KOPT-K1 (cell line): ENCODE results near the gene MMS22L.
"Not testable (repeated sequence)": the region's sequence is repeated elsewhere in the genome, so short reads cannot be mapped to it uniquely, and the experiment has no call there.

Experiments
- H3K27ac ChIP-seq: fragments of 200-600 bp; sonication (generic); 2 replicates; pipeline ENCODE4 v1.5.1; 2016; ENCODE audit warnings: antibody characterized with exemption, mild to moderate bottlenecking, low read depth, low read length; ENCODE audit not compliant: poor library complexity, severe bottlenecking
- H3K36me3 ChIP-seq: fragments of 200-600 bp; sonication (generic); 2 replicates; pipeline ENCODE4 v1.5.1; 2017; ENCODE audit warnings: antibody characterized with exemption, mild to moderate bottlenecking, low read length, moderate library complexity; ENCODE audit not compliant: insufficient read depth
- H3K9me3 ChIP-seq: fragments of 200-600 bp; sonication (generic); 2 replicates; pipeline ENCODE4 v1.5.1; 2017; ENCODE audit warnings: antibody characterized with exemption, low read length, mild to moderate bottlenecking; ENCODE audit not compliant: insufficient read depth, poor library complexity, severe bottlenecking

MMS22L gene

DNA sequence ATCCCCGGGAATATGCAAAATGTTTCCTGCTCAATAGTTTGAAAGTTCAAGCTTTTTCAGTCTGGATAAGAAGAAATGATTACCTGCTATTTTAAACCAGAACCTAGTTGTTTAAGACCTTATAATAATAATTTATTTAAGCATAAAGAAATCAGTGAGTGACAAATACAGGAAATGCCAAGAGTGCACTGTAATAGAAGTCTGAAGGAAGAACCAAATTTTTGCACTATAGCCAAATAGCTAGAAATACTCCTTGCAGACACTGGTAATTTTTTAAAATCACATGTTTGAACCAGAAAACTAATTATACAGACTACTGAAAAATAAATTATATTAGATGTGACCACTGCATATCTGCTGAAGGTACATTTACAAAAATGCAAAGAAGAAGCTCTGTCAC, 93.2 kb downstream of the MMS22L start:
- Histone ChIP-seq H3K36me3 (peaks cover 40% of the 10 kb centered on the region), H3K27ac (no peak overlapping the region), H3K9me3 (no peaks in the 10 kb centered on the region)

DNA sequence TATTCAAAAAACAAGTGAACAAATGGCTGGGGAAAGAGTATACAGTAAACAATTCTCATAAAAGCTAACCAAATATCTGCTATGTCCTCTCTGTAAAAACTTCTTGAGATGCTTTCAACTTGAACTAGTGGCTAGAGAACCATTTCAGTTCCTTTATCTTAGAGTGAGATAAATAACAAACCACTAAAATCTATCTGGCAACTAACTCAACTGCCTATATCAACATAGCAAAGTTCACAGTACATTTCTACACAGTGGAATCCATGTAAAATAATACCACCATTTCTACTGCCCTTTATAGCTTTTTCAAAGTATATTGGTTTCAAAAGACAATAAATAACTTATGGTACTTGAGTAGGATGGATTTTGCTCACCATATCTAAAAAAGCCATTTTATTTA, 95.1 kb downstream of the MMS22L start:
- Histone ChIP-seq H3K36me3 (peaks cover 42% of the 10 kb centered on the region), H3K9me3 (no peaks in the 10 kb centered on the region), H3K27ac (no peak overlapping the region)

DNA sequence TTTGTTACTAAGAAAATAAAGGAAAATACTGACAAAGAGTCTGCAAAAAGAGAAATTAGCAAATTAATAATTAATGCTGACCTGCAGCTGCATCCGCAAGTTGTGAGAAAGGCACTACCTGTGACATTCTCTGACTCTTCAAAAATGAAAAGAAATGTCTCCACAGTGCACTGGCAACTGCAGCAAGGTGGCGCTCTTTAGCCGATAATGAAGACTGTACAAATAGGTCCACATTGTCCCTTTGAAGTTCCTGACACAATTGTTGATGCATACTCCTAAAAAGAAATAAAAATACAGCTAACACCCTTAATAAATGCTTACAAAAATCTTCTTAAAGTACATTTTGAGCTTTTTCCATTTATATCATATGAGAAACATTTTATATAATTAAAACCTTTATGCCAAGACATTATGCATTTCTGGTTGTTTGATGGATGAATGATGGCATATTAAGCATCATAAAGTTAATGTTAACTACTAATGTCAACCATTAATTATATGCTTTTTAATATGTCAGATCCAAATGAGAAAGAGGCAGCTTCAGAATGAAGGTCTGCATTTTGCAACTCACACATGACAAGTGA, 96.5 kb downstream of the MMS22L start:
- no peak overlapping the region for H3K27ac ChIP-seq
- peaks cover 44% of the 10 kb centered on the region for H3K36me3 ChIP-seq
- H3K9me3 ChIP-seq: no peaks in the 10 kb centered on the region

DNA sequence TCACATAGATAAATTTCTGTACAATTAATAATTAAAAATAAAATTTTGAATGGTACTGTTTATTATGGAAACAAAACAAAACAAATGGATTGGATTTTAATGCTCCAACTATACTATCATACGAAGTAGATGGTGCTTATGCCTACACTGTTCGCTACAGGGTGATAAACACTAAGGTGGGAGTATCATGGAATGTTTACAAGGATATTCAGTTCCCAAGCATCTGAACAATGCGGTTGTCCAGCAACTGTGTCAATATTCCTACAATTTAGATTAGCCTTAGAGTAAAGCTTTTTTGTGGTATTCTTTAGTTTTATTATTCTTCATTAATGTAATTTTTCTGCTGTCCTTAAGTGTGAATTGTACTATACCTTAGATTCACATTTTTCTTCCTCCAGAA, 105.1 kb downstream of the MMS22L start:
- H3K36me3 ChIP-seq: peaks cover 97% of the 10 kb centered on the region
- H3K27ac ChIP-seq: no peak overlapping the region
- H3K9me3 ChIP-seq: no peaks in the 10 kb centered on the region

DNA sequence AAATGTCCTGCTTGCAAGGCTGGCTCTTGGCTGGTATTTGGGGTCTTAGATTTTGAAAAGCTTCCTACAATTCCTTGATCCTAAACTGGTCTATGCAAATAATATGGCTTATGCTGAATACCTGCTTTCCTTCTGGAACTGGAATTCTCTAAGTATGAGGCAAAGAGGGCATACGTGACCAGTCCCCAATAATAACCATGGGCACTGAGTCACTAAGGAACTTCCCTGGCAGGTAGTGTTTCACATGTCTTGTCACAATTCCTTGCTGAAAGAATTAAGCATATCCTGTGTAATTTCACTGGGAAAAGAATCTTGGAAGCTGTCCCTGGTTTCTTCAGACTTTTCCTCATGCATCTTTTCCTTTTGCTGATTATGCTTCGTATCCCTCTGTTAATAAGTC, 106.5 kb downstream of the MMS22L start:
- peaks cover 96% of the 10 kb centered on the region for H3K36me3 ChIP-seq
- no peak overlapping the region for H3K27ac ChIP-seq
- H3K9me3 ChIP-seq: no peaks in the 10 kb centered on the region

DNA sequence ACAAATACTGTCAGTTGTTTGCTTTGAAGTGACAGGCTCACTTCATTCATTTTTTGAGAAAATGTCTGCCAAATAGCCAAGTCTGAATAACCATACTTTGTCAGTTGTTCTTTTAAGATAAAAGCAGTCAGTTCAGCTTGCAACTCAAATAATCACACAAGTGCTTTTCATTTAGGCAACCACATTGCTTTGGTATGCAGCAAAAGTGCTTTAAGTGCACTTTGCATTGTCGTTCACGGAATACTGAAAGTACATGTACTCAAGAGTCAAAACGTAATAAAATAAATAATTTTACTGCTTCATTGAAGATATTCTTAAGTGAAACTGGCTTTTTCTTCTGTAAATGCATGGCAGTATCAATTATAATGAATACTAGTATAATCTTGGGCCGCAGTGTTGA, 107.2 kb downstream of the MMS22L start:
- H3K9me3 ChIP-seq: no peaks in the 10 kb centered on the region
- peaks cover 96% of the 10 kb centered on the region for H3K36me3 ChIP-seq
- H3K27ac ChIP-seq: no peak overlapping the region

DNA sequence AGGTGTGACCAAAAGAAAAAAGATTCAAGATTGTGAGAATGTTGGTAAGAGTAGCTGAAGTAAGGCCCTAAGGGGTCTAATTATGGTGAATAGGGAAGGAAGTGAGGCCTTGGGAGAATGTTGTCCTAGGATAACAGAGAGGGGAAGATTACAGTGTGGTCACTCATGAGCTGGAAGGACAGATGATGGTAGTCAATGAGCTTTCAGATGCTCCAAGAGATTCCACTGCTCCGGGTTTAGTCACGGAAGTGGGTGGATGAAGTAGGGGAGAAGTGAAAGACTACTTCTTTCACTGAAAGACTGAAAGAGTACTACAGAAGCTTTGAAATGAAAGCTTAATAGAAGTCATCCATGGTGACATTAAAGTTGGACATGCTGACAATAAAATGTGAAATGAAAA, 108.5 kb downstream of the MMS22L start:
- H3K9me3 ChIP-seq: no peaks in the 10 kb centered on the region
- H3K27ac ChIP-seq: no peak overlapping the region
- H3K36me3 ChIP-seq: peaks cover 95% of the 10 kb centered on the region

DNA sequence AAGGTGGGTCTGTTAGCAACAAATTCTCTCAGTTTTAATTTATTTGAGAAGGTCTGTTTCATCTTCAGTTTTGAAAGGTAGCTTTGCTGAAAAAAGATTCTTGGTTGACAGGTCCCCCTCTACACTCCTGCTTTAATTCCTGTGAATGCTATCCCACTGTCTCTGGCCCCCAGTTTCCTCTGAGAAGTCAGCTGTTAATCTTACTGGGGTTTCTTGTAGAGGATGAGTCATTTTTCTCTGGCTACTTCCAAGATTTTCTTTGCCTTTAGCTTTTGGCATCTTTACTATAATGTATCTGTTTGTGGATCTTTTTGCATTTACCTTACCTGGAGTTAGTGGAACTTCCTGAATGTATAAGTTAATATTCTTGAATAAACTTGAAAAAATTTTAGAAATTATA, 122.7 kb downstream of the MMS22L start:
- H3K9me3 ChIP-seq: peaks cover 27% of the 10 kb centered on the region
- H3K27ac ChIP-seq: no peak overlapping the region
- peaks cover 88% of the 10 kb centered on the region for H3K36me3 ChIP-seq

DNA sequence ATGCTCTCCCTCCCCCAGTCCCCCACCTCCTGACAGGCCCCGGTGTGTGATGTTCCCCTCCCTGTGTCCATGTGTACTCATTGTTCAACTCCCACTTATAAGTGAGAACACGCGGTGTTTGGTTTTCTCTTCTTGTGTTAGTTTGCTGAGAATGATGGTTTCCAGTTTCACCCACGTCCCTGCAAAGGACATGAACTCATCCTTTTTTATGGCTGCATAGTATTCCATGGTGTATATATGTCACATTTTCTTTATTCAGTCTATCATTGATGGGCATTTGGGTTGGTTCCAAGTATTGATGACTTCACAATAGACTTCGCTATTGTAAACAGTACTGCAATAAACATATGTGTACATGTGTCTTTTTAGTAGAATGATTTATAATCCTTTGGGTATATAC, 127.6 kb downstream of the MMS22L start:
- Histone ChIP-seq H3K36me3 (peaks cover 77% of the 10 kb centered on the region), H3K9me3 (peaks cover 15% of the 10 kb centered on the region)
- not testable (repeated sequence) for H3K27ac ChIP-seq

DNA sequence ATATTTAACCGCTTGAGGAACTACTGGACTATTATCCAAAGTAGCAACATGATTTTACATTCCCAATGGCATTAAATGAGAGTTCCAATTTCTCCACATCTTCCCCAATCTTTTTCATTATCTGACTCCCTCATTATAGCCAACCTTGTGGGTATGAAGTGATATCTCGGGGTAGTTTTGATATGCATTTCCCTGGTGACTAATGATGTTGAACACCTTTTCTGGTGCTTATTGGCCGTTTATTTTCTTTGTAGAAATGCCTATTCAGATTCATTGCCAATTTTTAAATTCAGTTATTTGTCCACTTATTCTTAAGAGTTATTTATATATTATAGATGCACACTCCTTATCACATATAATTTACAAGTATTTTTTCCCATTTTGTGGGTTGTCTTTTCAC, 129.0 kb downstream of the MMS22L start:
- Histone ChIP-seq H3K36me3 (peaks cover 77% of the 10 kb centered on the region), H3K9me3 (peaks cover 4% of the 10 kb centered on the region), H3K27ac (no peak overlapping the region)

DNA sequence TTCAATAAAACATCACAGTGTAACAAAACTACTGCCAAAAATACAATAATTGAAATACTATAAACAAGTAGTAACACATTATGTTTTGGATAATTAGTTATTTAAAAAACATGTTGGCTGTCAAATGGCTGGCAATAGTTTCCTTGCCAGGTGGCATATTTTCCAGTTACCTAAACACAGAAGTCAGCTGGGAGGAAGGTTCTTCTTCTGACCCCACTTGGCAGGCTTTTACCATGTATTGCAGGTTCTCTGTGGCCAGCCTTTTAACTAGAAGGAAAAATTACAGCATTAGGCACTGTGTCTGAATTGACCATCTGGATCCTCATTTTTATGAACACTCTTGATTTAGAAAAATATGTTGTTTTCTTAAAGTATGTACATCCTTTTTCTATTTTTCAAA, 131.4 kb downstream of the MMS22L start:
- Histone ChIP-seq H3K27ac (no peak overlapping the region), H3K9me3 (peaks cover 2% of the 10 kb centered on the region), H3K36me3 (peaks cover 75% of the 10 kb centered on the region)

DNA sequence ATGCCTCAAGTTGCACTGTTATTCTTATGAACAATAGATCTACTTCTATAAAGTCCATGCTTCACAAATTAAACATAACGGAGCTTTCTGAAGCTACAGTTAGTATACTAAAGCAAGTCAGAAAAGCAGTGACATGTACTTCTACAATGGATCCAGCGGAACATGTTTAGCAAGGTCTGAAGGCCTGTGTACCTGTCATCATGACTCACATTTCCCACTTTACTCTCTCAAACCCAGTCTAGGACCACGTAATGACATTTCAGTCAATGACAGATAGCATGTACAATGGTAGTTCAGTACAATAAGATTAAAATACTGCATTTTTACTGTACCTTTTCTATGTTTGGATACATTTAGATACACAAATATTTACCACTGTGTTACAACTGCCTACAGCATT, 132.1 kb downstream of the MMS22L start:
- peaks cover 72% of the 10 kb centered on the region for H3K36me3 ChIP-seq
- H3K27ac ChIP-seq: no peak overlapping the region
- H3K9me3 ChIP-seq: no peaks in the 10 kb centered on the region

DNA sequence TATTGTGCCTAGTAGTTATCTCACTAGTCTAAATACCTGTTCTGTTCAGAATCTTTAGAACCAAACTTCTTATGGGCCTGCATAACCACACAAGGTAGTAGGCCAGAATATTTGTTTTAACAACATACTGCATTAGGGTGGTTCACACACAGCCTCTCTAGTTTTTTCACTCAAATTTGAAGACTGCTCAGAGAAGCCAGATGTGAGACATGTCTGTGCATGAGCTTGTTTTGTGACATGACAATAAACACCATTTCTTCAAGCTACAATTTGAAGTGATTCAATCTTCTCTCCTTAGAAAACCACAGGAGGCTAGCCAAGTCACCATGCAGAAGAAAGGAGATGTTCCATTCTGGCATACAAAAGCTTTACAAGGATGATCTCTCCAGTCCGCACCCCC, 135.6 kb downstream of the MMS22L start:
- Histone ChIP-seq H3K27ac (no peak overlapping the region), H3K9me3 (no peaks in the 10 kb centered on the region), H3K36me3 (peaks cover 77% of the 10 kb centered on the region)

DNA sequence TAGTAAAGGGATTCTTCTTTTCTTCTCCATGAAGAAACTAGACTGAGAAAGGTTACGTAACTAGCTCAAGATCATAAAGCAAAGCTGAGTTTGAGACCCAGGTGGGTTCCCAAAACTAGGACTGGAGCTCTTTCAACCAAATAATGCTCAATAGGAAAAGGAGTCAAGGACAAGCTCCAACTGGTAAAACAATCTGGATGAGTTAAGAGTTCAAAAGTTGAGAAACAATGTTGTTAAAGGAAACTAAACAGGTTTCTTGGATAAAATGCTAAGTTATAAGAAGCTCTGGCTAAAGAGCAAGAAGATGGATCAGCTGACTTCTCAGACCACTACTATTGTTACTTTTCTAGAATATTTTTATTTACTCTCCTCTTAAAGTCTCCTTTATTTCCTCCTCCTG, 137.3 kb downstream of the MMS22L start:
- no peaks in the 10 kb centered on the region for H3K9me3 ChIP-seq
- H3K27ac ChIP-seq: no peak overlapping the region
- H3K36me3 ChIP-seq: peaks cover 61% of the 10 kb centered on the region

DNA sequence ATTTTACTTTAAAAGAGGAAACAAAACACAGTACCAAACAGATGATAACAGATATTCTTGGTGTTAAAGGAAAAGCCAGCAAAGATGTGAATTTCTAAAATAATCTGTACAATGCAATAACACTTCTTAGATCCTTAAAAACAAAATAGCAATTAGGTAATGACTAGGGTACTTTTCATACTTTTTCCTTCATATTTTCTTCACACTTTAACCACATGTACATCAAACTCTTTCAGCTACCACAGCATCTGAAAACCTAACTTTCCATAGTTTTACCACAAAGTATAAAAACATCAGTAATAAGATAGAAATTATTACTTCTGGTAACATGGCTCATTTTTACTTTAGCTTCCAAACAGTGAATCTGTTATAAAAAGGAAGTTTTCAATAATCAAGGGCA, 141.3 kb downstream of the MMS22L start:
- peaks cover 32% of the 10 kb centered on the region for H3K36me3 ChIP-seq
- H3K27ac ChIP-seq: no peak overlapping the region
- no peaks in the 10 kb centered on the region for H3K9me3 ChIP-seq

DNA sequence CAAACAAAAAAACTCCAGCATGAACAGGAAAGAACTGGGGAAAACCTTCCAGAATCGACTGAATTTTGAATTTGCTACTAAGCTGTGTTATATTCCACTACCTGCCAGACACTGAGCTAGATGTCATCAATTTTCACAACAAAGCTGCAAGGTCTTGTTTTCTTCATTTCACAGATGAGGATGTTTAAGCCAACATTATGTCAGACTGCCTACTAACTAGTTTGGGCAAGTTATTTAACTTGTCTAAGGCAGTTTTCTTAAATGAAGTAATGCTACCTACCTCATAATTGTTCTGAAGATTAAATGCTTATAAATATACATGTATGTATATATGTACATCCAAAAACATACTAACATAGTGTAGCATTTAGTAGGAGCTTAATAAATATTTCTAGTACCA, 144.4 kb downstream of the MMS22L start:
- no peak overlapping the region for H3K27ac ChIP-seq

More for the DNA sequence above, 144.4 kb downstream of the MMS22L start:
- H3K9me3 ChIP-seq: no peaks in the 10 kb centered on the region
- H3K36me3 ChIP-seq: peaks cover 10% of the 10 kb centered on the region
